Measurements from ENCODE around the gene IFNGR1. TPM values are rescaled to one million over a fixed set of nuclear protein-coding genes. Genes with fewer than 3 reads are reported as not detected.

IFNGR1 gene
- polyA plus RNA-seq, 10 donors, result 43.8 to 58.6 (median 51.1) TPM

DNA sequence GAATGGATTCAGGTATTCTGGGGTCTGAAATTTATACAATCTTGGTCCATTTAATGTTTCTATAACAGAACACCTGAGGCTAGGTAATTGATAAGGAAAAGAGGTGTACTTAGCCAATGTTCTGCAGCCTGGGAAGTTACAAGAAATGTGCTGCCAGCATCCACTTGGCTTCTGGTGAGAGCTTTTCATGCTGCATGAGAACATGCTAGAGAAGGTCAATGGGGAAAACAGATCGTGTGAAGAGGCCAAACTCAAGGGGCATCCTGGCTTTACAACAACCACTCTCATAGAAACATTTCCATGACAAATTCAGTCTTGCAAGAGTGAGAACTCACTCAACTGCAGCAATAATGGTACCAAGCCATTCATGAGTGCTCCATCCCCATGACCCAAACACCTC is 62.5 kb downstream of the IFNGR1 start:
- no peak for DNase-seq

DNA sequence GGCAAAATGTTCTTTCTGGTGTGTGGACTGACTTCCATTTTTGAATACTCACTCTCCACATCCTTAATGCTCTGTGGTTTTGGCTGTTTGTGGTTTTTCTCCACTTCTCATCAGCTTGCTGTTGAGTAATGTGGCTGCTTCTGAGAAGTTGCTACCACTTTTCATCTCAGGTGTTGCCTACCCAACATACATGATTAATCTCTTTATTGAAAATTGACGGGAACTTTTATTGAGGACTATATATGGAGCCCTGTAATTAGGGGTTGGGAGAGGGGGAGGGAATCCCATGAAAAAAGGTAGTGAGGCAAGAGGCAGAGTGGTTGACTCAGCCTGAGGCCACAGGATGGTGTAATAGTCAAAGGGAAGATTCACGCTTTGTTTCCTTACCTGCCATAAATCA is 63.4 kb downstream of the IFNGR1 start:
- peak in 2 of 3 donors; percentile 4 to 7 for DNase-seq

DNA sequence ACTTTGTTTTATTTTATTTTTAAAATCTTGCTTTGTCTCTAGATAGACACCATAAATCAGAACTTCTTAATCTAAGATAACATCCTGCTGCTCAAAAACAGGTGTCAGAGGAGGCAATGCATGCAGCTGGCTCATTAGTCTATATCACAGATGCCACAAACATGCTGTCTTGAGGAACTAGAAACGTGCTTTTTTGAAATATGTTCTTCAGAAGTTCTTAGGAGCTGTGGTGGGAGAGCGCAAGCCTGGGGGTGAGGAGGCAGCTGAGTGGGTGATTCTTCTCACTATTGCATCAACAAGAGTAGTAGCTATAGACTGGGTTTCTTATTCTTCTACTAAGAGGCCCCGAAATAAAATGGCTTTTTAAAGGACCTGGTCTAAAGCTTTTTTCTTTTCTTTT is 69.1 kb downstream of the IFNGR1 start:
- no peak for DNase-seq

DNA sequence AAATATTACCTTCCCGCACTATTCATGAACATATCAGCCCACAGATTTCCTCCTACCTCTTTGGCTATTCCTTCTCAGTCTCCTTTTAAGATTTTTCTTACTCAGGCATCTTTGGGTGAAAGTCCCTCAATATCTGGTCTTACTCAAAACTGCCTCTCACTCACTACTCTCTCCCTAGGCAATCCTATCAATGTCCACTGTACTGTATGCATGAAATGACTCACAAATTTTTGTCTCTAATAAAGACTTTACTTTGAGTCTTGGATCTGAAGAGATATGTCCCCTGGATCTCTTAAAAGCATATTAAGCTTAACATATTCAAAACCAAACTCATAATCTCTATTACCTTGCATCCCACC is 70.2 kb downstream of the IFNGR1 start:
- no peak for DNase-seq

DNA sequence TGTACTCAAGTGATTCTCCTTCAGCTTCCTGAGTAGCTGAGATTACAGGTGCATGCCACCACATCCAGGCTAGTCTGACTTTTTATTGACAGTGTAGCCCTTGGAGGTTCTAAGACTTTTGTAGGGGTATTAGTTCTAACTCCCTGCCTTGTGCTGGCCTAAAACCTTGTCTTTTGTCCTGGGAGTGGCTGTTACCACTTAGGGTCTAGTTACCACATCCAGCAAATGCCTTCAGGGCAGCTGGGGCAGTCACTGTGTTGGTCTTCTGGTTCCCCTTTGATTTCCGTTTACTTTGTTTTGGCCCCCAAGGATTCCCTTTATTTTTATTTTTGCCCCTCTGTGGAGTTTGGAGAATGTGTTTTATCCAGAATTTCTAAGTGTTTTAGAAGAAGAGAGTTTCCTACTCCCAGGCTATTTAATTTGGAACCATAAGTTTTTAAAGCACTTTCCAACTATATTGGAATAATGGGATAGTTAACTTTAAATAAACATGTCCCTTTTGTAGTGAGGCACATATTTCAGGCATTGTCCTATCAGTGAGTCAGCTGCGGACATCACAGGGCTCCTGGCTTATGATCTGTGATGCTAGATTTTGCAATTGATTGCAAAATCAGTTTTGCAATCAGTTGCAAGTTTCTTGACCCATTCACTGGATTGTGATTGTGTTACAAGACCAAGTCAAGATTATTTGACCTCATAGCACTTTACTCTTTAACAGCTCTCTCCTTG is 70.7 kb downstream of the IFNGR1 start:
- DNase-seq, result no peak

Other genes with a start within 250 kb of the IFNGR1 start
- 10 to 100 TPM; 23.1 to 40.7 (median 27.9) TPM for gene IL20RA, start 174.4 kb downstream of the IFNGR1 start, polyA plus RNA-seq (ENCODE audit: insufficient read length in 10 of 10)
- under 1 TPM in 2 of 10 donors, not detected in 8; 0.33 to 0.46 TPM for gene IL22RA2, start 45.7 kb downstream of the IFNGR1 start, polyA plus RNA-seq (ENCODE audit: insufficient read length in 10 of 10)